Measurements from ENCODE around the gene CLDN24. TPM values are rescaled to one million over a fixed set of nuclear protein-coding genes. Genes with fewer than 3 reads are reported as not detected.

CLDN24 gene
- total RNA-seq, 6 donors from 2014 or later = not detected

GRCh38 chr4:183348136-183348535, 25.9 kb upstream of the CLDN24 start:
- no peak overlapping the region for H3K4me3 ChIP-seq
- ATAC-seq (ENCODE audit: low FRiP score in 2 of 2) (no peak), DNase-seq (no peak)
- no peak overlapping the region for H3K27ac ChIP-seq
- no peaks in the 10 kb centered on the region for H3K27me3 ChIP-seq
- WGBS, 2 donors = 76 to 94% methylated on average over 6 to 12 of the region's 12 CpGs
- peaks cover 0 to 2% (median under 1%) of the 10 kb centered on the region in 4 donors for H3K4me1 ChIP-seq
- TF ChIP-seq POLR2AphosphoS5 (IDR thresholded peaks at IDR 0.05) (no peak), POLR2A (IDR thresholded peaks at IDR 0.05) (no peak), EP300 (IDR thresholded peaks at IDR 0.05) (no peak), CTCF (IDR thresholded peaks at IDR 0.05) (no peak)
- H3K9me3 ChIP-seq = no peaks in the 10 kb centered on the region
- no peaks in the 10 kb centered on the region for H3K36me3 ChIP-seq

GRCh38 chr4:183347566-183347965, 25.3 kb upstream of the CLDN24 start:
- no peak for TF ChIP-seq POLR2AphosphoS5 (IDR thresholded peaks at IDR 0.05)
- TF ChIP-seq CTCF (IDR thresholded peaks at IDR 0.05) = no peak
- no peak for TF ChIP-seq EP300 (IDR thresholded peaks at IDR 0.05)

GRCh38 chr4:183347146-183347545, 24.9 kb upstream of the CLDN24 start:
- no peak for ATAC-seq (ENCODE audit: low FRiP score in 2 of 2)
- DNase-seq = no peak
- WGBS, 2 donors = 91 to 96% methylated on average over 8 of the region's 8 CpGs
- no peaks in the 10 kb centered on the region for H3K36me3 ChIP-seq
- H3K9me3 ChIP-seq = no peaks in the 10 kb centered on the region
- peaks cover 0 to 9% (median 3%) of the 10 kb centered on the region in 4 donors for H3K4me1 ChIP-seq
- no peak for TF ChIP-seq POLR2AphosphoS5 (IDR thresholded peaks at IDR 0.05)
- no peak for TF ChIP-seq CTCF (IDR thresholded peaks at IDR 0.05)
- H3K4me3 ChIP-seq = no peak overlapping the region
- H3K27me3 ChIP-seq = no peaks in the 10 kb centered on the region
- H3K27ac ChIP-seq = no peak overlapping the region

More at GRCh38 chr4:183347566-183347965, 25.3 kb upstream of the CLDN24 start:
- DNase-seq (no peak), ATAC-seq (ENCODE audit: low FRiP score in 2 of 2) (no peak)
- no peaks in the 10 kb centered on the region for H3K36me3 ChIP-seq
- 90% methylated on average over 4 of the region's 4 CpGs for WGBS, 2 donors
- no peak overlapping the region for H3K27ac ChIP-seq
- H3K27me3 ChIP-seq = no peaks in the 10 kb centered on the region
- H3K9me3 ChIP-seq = no peaks in the 10 kb centered on the region
- H3K4me3 ChIP-seq = no peak overlapping the region
- H3K4me1 ChIP-seq = peaks cover 0 to 7% (median 3%) of the 10 kb centered on the region in 4 donors

GRCh38 chr4:183345261-183345660, 23.0 kb upstream of the CLDN24 start:
- WGBS, 2 donors = 89 to 94% methylated on average over 3 to 4 of the region's 4 CpGs
- Histone ChIP-seq H3K36me3 (no peaks in the 10 kb centered on the region), H3K4me3 (no peak overlapping the region), H3K9me3 (no peaks in the 10 kb centered on the region), H3K27me3 (no peaks in the 10 kb centered on the region), H3K27ac (no peak overlapping the region), H3K4me1 (peaks cover 0 to 9% (median 3%) of the 10 kb centered on the region in 4 donors)
- TF ChIP-seq CTCF (IDR thresholded peaks at IDR 0.05) = no peak
- no peak for TF ChIP-seq EP300 (IDR thresholded peaks at IDR 0.05)
- TF ChIP-seq POLR2AphosphoS5 (IDR thresholded peaks at IDR 0.05) = no peak
- no peak for TF ChIP-seq POLR2A (IDR thresholded peaks at IDR 0.05)
- no peak for ATAC-seq (ENCODE audit: low FRiP score in 2 of 2)
- DNase-seq = no peak

- Histone ChIP-seq H3K4me1 (peaks cover 0 to 9% (median 3%) of the 10 kb centered on the region in 4 donors), H3K36me3 (no peaks in the 10 kb centered on the region), H3K27me3 (no peaks in the 10 kb centered on the region), H3K9me3 (no peaks in the 10 kb centered on the region), H3K27ac (no peak overlapping the region), H3K4me3 (no peak overlapping the region)
- ATAC-seq (ENCODE audit: low FRiP score in 2 of 2) = no peak
- no peak for DNase-seq
- 92 to 94% methylated on average over 12 to 15 of the region's 15 CpGs for WGBS, 2 donors
- TF ChIP-seq POLR2A (IDR thresholded peaks at IDR 0.05) (no peak), EP300 (IDR thresholded peaks at IDR 0.05) (no peak)
Measured at GRCh38 chr4:183344523-183345255, 22.5 kb upstream of the CLDN24 start.

All from upper lobe of left lung (tissue), 6 donors.